Muscle of leg (tissue), 11 donors: ENCODE measurements around the gene CCNK. TPM values are rescaled to one million over a fixed set of nuclear protein-coding genes. Genes with fewer than 3 reads are reported as not detected.

Experiments
- DNase-seq: peaks from one replicate; pipeline ENCODE4 v3.0.0; 2013
- H3K27ac ChIP-seq: one replicate; pipeline ENCODE4 v1.5.1; 2013; ENCODE audit warnings: mild to moderate bottlenecking, low read length, control low read depth
- H3K27me3 ChIP-seq: one replicate; pipeline ENCODE4 v1.6.1; 2013; ENCODE audit warnings: low read length; ENCODE audit not compliant: control insufficient read depth, insufficient read depth
- H3K36me3 ChIP-seq: one replicate; pipeline ENCODE4 v1.6.1; 2013; ENCODE audit warnings: low read length; ENCODE audit not compliant: control insufficient read depth, insufficient read depth
- H3K4me1 ChIP-seq: one replicate; pipeline ENCODE4 v1.6.1; 2013; ENCODE audit warnings: low read length; ENCODE audit not compliant: control insufficient read depth, insufficient read depth
- H3K4me3 ChIP-seq: one replicate; pipeline ENCODE4 v1.5.1; 2013; ENCODE audit warnings: low read length, control low read depth
- H3K9me3 ChIP-seq: replicated peaks from 2 replicates; pipeline ENCODE4 v1.6.1; 2013; ENCODE audit warnings: low read depth, low read length; ENCODE audit not compliant: control insufficient read depth
- WGBS: methylation state at CpG from one replicate; pipeline ENCODE4 v1.1.5; 2013; ENCODE audit warnings: missing lambda C conversion rate; ENCODE audit not compliant: insufficient coverage; 5-methylcytosine and 5-hydroxymethylcytosine counted together
- polyA plus RNA-seq, 8 donors: library from polyadenylated mRNA; unstranded; fragments of 120-200 nt; gene quantifications; one replicate each; pipeline versions ENCODE4 v1.2.1 to v1.2.3, GENCODE V29; 2013; ENCODE audit warnings: inconsistent platforms in 1 of 8, low replicate concordance in 1 of 8; ENCODE audit not compliant: insufficient read length in 8 of 8, insufficient read depth in 1 of 8
- total RNA-seq: library from RNA; stranded (reverse); fragments of 120-200 nt; gene quantifications from one replicate; pipeline ENCODE4 v1.2.4, GENCODE V29; 2013

CCNK gene
- total and polyA plus RNA-seq, 9 donors: 18.0 to 41.9 (median 35.1) TPM

GRCh38 chr14:99441918-99442317 is 39.3 kb upstream of the CCNK start:
- no peak for DNase-seq
- Histone ChIP-seq H3K9me3 (no peaks in the 10 kb centered on the region), H3K4me1 (peaks cover 2% of the 10 kb centered on the region), H3K4me3 (no peak overlapping the region), H3K27ac (no peak overlapping the region), H3K36me3 (peaks cover 29% of the 10 kb centered on the region), H3K27me3 (no peaks in the 10 kb centered on the region)
- WGBS: 98% methylated on average over 5 of the region's 7 CpGs

- Histone ChIP-seq H3K27me3 (no peaks in the 10 kb centered on the region), H3K4me3 (no peak overlapping the region), H3K27ac (no peak overlapping the region), H3K4me1 (peaks cover 2% of the 10 kb centered on the region), H3K36me3 (peaks cover 33% of the 10 kb centered on the region), H3K9me3 (no peaks in the 10 kb centered on the region)
- WGBS: 87% methylated on average over 6 of the region's 7 CpGs
- DNase-seq: peak; percentile 54
Measured at GRCh38 chr14:99445931-99446330, 35.3 kb upstream of the CCNK start.

DNA sequence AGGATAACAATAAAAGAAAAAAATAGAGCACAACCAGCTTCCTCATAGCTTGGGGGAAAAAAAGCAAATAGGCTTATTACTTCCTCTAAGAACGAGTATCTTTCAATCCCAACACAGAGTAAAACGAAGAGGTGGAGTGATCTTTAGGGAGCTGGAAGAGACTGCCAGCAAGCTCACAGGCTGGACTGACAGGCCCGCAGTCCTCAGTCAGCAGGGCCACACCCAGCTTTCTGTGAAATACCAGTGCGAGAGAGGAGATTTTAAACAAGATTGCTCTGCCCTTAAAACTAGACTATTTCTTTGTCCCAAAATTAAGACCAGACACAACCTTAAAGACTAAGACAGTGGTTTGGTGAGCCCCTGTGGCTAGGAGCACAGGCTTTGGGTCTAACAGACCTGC is 33.5 kb upstream of the CCNK start:
- DNase-seq: no peak
- Histone ChIP-seq H3K4me1 (no peaks in the 10 kb centered on the region), H3K27me3 (no peaks in the 10 kb centered on the region), H3K4me3 (no peak overlapping the region), H3K9me3 (no peaks in the 10 kb centered on the region), H3K27ac (no peak overlapping the region), H3K36me3 (peaks cover 38% of the 10 kb centered on the region)
- WGBS: no CpG with 5 or more reads among the region's 4 CpGs

DNA sequence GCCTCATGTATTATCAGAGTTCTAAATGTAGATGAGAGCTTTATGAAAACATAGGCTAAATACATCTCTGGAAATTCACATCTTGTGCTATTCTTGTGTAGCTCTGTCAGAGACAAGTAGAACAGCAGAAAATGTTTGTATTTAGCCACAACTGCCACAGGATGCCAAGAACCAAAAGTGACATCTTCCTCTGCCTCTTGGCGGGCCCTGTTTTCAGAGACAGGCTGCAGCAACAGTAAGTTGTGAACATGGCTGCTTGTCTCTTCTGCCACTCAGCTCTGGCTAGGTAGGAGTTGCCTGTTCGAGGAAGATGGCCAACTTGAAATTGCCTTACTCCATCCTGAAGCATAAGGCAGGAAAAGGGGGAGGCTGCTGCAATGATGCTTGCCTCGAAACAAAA is 30.9 kb upstream of the CCNK start:
- H3K27ac ChIP-seq: no peak overlapping the region

DNA sequence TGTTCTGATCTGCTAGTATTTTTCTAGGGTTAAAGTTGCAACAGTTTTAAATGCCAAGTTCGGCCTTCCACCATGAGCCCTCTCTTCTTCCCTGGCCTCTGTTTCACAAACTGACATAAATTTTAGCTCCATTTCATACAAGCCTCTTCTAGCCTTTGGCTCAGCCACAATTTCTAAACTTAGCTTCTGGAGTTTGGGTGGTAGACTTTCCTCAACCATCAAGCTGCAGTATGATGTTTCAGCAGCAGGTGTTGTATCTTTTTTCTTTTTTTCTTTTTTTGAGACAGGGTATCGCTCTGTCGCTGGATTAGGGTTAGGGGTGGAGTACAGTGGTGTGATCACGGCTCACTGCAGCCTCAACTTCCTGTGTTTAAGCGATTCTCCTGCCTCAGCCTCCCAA is 30.0 kb upstream of the CCNK start:
- DNase-seq: peak; percentile 25
- no peak overlapping the region for H3K4me3 ChIP-seq
- no peaks in the 10 kb centered on the region for H3K27me3 ChIP-seq
- no peaks in the 10 kb centered on the region for H3K9me3 ChIP-seq
- H3K36me3 ChIP-seq: peaks cover 38% of the 10 kb centered on the region
- no peak overlapping the region for H3K27ac ChIP-seq
- H3K4me1 ChIP-seq: no peaks in the 10 kb centered on the region
- WGBS: 100% methylated on average over 1 of the region's 5 CpGs

More for the DNA sequence above, 30.9 kb upstream of the CCNK start:
- 88% methylated on average over 2 of the region's 3 CpGs for WGBS
- Histone ChIP-seq H3K4me1 (no peaks in the 10 kb centered on the region), H3K4me3 (no peak overlapping the region), H3K36me3 (peaks cover 34% of the 10 kb centered on the region), H3K27me3 (no peaks in the 10 kb centered on the region), H3K9me3 (no peaks in the 10 kb centered on the region)
- no peak for DNase-seq

GRCh38 chr14:99452968-99453367 is 28.2 kb upstream of the CCNK start:
- H3K27ac ChIP-seq: no peak overlapping the region
- no CpG with 5 or more reads among the region's 4 CpGs for WGBS
- H3K27me3 ChIP-seq: no peaks in the 10 kb centered on the region
- H3K4me3 ChIP-seq: no peak overlapping the region
- H3K4me1 ChIP-seq: no peaks in the 10 kb centered on the region
- H3K9me3 ChIP-seq: no peaks in the 10 kb centered on the region
- peaks cover 37% of the 10 kb centered on the region for H3K36me3 ChIP-seq
- DNase-seq: no peak

- no peak for DNase-seq
- WGBS: no CpG with 5 or more reads among the region's 3 CpGs
- Histone ChIP-seq H3K4me3 (no peak overlapping the region), H3K27ac (no peak overlapping the region), H3K9me3 (no peaks in the 10 kb centered on the region), H3K27me3 (no peaks in the 10 kb centered on the region), H3K4me1 (no peaks in the 10 kb centered on the region), H3K36me3 (peaks cover 36% of the 10 kb centered on the region)
Measured at GRCh38 chr14:99454246-99454645, 27.0 kb upstream of the CCNK start.

DNA sequence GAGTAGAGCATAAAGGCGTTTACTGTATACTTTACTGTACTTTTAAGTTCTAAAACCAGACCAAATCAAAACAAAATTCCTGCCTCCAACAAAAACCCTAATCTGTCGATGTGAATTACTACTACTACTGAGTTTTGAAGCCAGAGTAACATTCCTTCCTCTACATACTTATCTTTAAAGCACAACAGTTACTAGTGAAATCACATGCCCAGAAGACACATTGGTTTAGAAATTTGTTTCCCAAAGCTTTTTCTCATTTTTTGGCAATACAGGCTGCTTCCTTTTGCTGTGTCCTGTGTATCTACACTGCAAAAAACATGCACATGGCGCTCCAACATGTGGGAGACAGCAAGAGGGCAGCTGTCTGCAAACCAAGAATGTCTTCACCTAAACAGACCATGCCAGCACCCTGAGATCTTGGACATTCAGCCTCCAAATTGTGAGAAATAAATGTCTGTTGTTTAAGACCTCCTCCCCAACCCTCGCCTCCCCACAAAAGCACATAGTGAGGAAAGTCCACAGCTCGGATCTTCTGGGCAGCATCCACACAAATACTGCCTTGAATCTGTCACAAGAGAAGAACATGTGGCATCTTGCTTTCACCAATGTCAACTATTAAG is 21.6 kb upstream of the CCNK start:
- no peak overlapping the region for H3K27ac ChIP-seq
- DNase-seq: no peak
- H3K4me1 ChIP-seq: no peaks in the 10 kb centered on the region
- H3K9me3 ChIP-seq: no peaks in the 10 kb centered on the region
- 100% methylated on average over 1 of the region's 5 CpGs for WGBS
- H3K27me3 ChIP-seq: no peaks in the 10 kb centered on the region
- no peak overlapping the region for H3K4me3 ChIP-seq
- H3K36me3 ChIP-seq: peaks cover 55% of the 10 kb centered on the region

DNA sequence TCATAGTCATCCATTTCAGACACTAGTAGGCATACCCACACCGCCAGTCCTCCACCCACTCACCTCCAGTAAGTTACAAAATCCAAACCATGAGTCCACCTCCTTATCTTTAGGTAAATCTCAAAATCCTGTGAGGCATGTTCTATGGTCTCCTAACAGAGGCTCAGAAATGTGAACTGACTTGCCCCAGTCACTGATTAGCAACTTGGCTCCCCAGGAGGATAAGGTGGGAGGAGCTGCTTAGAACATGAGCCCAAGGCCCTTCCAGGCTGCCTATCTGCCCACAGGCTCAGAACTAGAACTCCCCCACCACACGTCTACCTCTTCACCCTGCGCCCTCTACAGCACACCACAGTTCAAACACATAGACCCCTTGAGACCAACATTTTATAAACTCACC is 20.4 kb upstream of the CCNK start:
- Histone ChIP-seq H3K27ac (no peak overlapping the region), H3K4me1 (no peaks in the 10 kb centered on the region), H3K9me3 (no peaks in the 10 kb centered on the region), H3K36me3 (peaks cover 56% of the 10 kb centered on the region), H3K27me3 (no peaks in the 10 kb centered on the region), H3K4me3 (no peak overlapping the region)
- WGBS: 84% methylated on average over 2 of the region's 3 CpGs
- no peak for DNase-seq

- WGBS: no CpG with 5 or more reads among the region's 5 CpGs
- H3K36me3 ChIP-seq: peaks cover 54% of the 10 kb centered on the region
- H3K4me1 ChIP-seq: peaks cover 4% of the 10 kb centered on the region
- no peak overlapping the region for H3K4me3 ChIP-seq
- H3K9me3 ChIP-seq: no peaks in the 10 kb centered on the region
- no peak for DNase-seq
- no peaks in the 10 kb centered on the region for H3K27me3 ChIP-seq
- no peak overlapping the region for H3K27ac ChIP-seq
Measured at GRCh38 chr14:99461411-99462085, 19.7 kb upstream of the CCNK start.
